ENCODE results near the gene RXRA. TPM values are rescaled to one million over a fixed set of nuclear protein-coding genes. Genes with fewer than 3 reads are reported as not detected.

The RXRA gene
- total RNA-seq, 1 donor from 2014 or later, result 20.5 TPM

DNA sequence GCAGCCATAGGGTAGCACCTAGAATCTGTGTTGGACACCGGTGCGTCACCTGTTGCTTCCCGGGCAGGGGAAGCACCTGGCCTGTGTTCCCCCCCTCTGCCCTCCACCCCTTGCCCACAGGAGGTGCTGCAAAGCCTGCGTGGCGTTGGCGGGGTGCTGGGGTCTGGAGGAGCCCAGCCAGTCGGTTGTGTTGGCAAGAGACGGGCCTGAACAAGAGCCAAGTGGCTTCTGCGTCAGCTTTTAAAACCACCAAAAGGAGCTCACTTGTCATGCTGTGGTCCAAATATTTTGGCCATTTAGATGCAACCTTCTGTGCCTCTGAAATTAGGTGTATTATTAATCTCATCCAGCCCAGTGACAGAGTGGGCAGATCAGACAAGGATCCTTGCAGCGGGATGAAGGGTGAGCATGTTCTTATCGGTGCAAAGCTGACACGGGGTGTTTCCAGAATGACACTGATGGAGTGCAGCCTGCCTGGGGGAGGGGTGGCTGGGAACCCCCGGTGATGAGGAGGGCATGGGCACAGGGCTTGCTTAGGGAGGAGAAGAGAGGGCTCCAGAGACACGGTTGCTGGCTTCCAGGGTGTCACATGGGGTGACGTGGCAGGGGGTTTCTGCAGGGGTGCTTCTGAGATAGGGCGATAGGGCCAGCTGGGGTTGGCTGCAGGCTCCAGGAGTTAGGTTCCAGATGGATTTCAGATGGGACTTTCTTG, 9.7 kb upstream of the RXRA start:
- Mint-ChIP-seq H3K9me3 (ENCODE audit: unreplicated experiment) (peaks cover 1% of the 10 kb centered on the region), H3K4me1 (ENCODE audit: low read depth, unreplicated experiment) (peaks cover 19% of the 10 kb centered on the region), H3K27ac (ENCODE audit: unreplicated experiment) (no peak overlapping the region), H3K27me3 (ENCODE audit: unreplicated experiment) (no peaks in the 10 kb centered on the region), H3K4me3 (ENCODE audit: unreplicated experiment) (no peak overlapping the region), H3K36me3 (ENCODE audit: unreplicated experiment) (peaks cover 3% of the 10 kb centered on the region)
- peak; percentile 9 for DNase-seq
- TF ChIP-seq, protein P1, sequence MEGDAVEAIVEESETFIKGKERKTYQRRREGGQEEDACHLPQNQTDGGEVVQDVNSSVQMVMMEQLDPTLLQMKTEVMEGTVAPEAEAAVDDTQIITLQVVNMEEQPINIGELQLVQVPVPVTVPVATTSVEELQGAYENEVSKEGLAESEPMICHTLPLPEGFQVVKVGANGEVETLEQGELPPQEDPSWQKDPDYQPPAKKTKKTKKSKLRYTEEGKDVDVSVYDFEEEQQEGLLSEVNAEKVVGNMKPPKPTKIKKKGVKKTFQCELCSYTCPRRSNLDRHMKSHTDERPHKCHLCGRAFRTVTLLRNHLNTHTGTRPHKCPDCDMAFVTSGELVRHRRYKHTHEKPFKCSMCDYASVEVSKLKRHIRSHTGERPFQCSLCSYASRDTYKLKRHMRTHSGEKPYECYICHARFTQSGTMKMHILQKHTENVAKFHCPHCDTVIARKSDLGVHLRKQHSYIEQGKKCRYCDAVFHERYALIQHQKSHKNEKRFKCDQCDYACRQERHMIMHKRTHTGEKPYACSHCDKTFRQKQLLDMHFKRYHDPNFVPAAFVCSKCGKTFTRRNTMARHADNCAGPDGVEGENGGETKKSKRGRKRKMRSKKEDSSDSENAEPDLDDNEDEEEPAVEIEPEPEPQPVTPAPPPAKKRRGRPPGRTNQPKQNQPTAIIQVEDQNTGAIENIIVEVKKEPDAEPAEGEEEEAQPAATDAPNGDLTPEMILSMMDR (IDR thresholded peaks at IDR 0.05; ENCODE audit: partially characterized antibody, unreplicated experiment), result no peak

DNA sequence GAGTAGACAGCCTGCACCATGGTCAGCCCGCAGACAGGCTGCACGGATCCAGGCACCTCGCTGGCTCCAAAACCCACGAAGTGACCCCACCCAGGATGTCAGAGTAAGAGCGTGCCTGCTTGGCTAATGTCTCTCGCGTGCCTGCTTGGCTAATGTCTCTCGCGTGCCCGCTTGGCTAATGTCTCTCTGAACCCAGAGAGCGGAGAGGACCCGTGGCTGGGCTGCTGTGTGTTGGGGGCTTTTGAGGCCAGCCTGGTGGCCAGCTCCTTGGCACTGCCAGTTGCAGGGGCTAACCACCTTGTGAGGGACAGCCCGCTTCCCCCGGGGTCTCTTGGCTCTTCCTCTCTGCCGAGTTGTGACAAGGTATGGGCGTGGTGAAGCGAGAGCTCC, 8.9 kb upstream of the RXRA start:
- H3K4me3 Mint-ChIP-seq (ENCODE audit: unreplicated experiment), result no peak overlapping the region
- peak; percentile 11 for DNase-seq
- peaks cover 23% of the 10 kb centered on the region for H3K4me1 Mint-ChIP-seq (ENCODE audit: low read depth, unreplicated experiment)
- H3K27ac Mint-ChIP-seq (ENCODE audit: unreplicated experiment), result no peak overlapping the region
- TF ChIP-seq, protein P1 (IDR thresholded peaks at IDR 0.05; ENCODE audit: partially characterized antibody, unreplicated experiment), result no peak
- no peaks in the 10 kb centered on the region for H3K36me3 Mint-ChIP-seq (ENCODE audit: unreplicated experiment)
- H3K9me3 Mint-ChIP-seq (ENCODE audit: unreplicated experiment), result peaks cover 2% of the 10 kb centered on the region
- no peaks in the 10 kb centered on the region for H3K27me3 Mint-ChIP-seq (ENCODE audit: unreplicated experiment)

DNA sequence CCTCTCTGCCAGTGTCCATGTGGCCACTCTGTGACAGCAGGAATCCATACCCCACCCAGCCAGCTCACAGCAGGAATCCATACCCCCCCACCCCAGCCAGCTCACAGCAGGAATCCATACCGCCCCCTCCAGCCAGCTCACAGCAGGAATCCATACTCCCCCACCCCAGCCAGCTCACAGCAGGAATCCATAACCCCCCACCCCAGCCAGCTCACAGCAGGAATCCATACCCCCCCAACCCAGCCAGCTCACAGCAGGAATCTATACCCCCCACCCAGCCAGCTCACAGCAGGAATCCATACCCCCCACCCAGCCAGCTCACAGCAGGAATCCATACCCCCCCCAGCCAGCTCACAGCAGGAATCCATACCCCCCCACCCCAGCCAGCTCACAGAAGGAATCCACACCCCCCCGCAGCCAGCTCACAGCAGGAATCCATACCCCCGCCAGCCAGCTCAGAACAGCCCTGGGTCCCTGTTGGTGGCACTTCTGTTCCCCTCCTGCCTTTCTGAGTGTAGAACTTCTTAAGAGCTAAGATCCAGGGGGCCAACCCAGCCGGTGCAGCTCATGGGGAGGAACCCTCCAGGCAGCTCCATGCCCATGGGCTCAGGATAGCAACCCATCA, 8.4 kb upstream of the RXRA start:
- Mint-ChIP-seq H3K36me3 (ENCODE audit: unreplicated experiment) (no peaks in the 10 kb centered on the region), H3K9me3 (ENCODE audit: unreplicated experiment) (peaks cover 2% of the 10 kb centered on the region), H3K27ac (ENCODE audit: unreplicated experiment) (no peak overlapping the region), H3K27me3 (ENCODE audit: unreplicated experiment) (no peaks in the 10 kb centered on the region), H3K4me1 (ENCODE audit: low read depth, unreplicated experiment) (peaks cover 24% of the 10 kb centered on the region), H3K4me3 (ENCODE audit: unreplicated experiment) (no peak overlapping the region)
- TF ChIP-seq, protein P1 (IDR thresholded peaks at IDR 0.05; ENCODE audit: partially characterized antibody, unreplicated experiment), result no peak
- DNase-seq, result peak; percentile 13

DNA sequence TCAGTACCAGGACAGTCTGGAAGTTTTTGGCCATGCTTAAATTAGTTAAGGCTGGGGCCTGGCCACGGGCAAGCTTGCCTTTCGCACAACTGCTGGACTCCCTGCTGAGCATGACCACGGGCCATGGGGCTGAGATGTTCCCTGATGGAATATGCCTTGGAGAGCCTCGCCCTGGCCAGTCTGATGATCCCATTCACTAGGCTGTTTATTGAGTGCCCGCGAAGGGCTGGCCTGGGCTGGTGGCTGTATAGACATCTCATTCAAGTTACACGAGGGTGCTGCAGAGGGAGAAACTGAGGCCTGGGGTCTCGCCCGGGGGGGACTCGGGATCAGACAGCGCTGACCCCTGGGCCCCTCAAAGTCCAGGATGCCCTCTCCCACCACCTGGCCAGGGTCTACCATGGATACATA, 7.8 kb upstream of the RXRA start:
- TF ChIP-seq, protein P1 (IDR thresholded peaks at IDR 0.05; ENCODE audit: partially characterized antibody, unreplicated experiment), result no peak
- no peak overlapping the region for H3K4me3 Mint-ChIP-seq (ENCODE audit: unreplicated experiment)
- DNase-seq, result peak; percentile 13
- H3K36me3 Mint-ChIP-seq (ENCODE audit: unreplicated experiment), result no peaks in the 10 kb centered on the region
- H3K27ac Mint-ChIP-seq (ENCODE audit: unreplicated experiment), result no peak overlapping the region
- no peaks in the 10 kb centered on the region for H3K27me3 Mint-ChIP-seq (ENCODE audit: unreplicated experiment)
- H3K4me1 Mint-ChIP-seq (ENCODE audit: low read depth, unreplicated experiment), result peaks cover 24% of the 10 kb centered on the region
- H3K9me3 Mint-ChIP-seq (ENCODE audit: unreplicated experiment), result peaks cover 2% of the 10 kb centered on the region

DNA sequence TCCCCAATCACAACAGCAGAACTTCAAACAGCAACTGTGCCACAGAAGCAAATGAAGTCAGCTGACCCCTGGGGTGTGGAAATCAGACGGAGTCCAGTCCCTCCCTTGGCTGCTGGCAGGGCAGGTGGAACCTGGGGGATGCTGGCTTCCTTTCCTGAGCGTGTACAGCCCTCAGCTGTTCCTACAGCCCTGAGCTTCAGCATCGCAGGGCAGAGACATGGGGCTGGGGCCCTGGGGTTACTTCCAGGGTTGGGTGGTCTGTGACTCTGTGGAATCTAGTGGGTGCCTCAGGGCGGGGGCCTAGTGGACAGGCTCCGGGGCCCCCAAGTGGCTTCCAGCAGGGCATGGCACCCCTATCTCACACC, 7.3 kb upstream of the RXRA start:
- Mint-ChIP-seq H3K27me3 (ENCODE audit: unreplicated experiment) (no peaks in the 10 kb centered on the region), H3K4me3 (ENCODE audit: unreplicated experiment) (no peak overlapping the region), H3K9me3 (ENCODE audit: unreplicated experiment) (peaks cover 2% of the 10 kb centered on the region), H3K4me1 (ENCODE audit: low read depth, unreplicated experiment) (peaks cover 26% of the 10 kb centered on the region), H3K36me3 (ENCODE audit: unreplicated experiment) (no peaks in the 10 kb centered on the region), H3K27ac (ENCODE audit: unreplicated experiment) (no peak overlapping the region)
- TF ChIP-seq, protein P1 (IDR thresholded peaks at IDR 0.05; ENCODE audit: partially characterized antibody, unreplicated experiment), result no peak
- peak; percentile 17 for DNase-seq

Data from glutamatergic neuron (in vitro differentiated cells).